GM12873 (cell line): ENCODE data around the gene SCNN1B.
A peak's percentile ranks its signal among the peaks of the same experiment; 100 is the strongest.

Source experiments
- CTCF ChIP-seq: IDR thresholded peaks from 2 replicates; pipeline ENCODE4 v1.5.1; 2012; ENCODE audit warnings: low read depth, mild to moderate bottlenecking, moderate library complexity, low read length, control low read depth; ENCODE audit not compliant: insufficient read depth; ENCODE audit errors: missing control alignments

SCNN1B gene

GRCh38 chr16:23288726-23289512, 13.2 kb upstream of the SCNN1B start:
- no peak for TF ChIP-seq CTCF

- TF ChIP-seq CTCF, result no peak
Measured at GRCh38 chr16:23290189-23291062, 11.7 kb upstream of the SCNN1B start.

- TF ChIP-seq CTCF, result no peak
Measured at GRCh38 chr16:23293016-23293415, 9.1 kb upstream of the SCNN1B start.

GRCh38 chr16:23294260-23294659, 7.8 kb upstream of the SCNN1B start:
- no peak for TF ChIP-seq CTCF

GRCh38 chr16:23296994-23297393, 5.1 kb upstream of the SCNN1B start:
- TF ChIP-seq CTCF, result peak; percentile 63

GRCh38 chr16:23298290-23298915, 3.7 kb upstream of the SCNN1B start:
- no peak for TF ChIP-seq CTCF
